DMS153 treated with DMSO at 0.1 percent for 48 hours (cell line): Measurements from ENCODE around the gene ASB8.
"Not testable (repeated sequence)": the region's sequence is repeated elsewhere in the genome, so short reads cannot be mapped to it uniquely, and the experiment has no call there.

Experiments
- DNase-seq: peaks from one replicate; lab custom pipeline; 2025; ENCODE audit not compliant: unreplicated experiment; lab: John Stamatoyannopoulos, UW

Gene ASB8

DNA sequence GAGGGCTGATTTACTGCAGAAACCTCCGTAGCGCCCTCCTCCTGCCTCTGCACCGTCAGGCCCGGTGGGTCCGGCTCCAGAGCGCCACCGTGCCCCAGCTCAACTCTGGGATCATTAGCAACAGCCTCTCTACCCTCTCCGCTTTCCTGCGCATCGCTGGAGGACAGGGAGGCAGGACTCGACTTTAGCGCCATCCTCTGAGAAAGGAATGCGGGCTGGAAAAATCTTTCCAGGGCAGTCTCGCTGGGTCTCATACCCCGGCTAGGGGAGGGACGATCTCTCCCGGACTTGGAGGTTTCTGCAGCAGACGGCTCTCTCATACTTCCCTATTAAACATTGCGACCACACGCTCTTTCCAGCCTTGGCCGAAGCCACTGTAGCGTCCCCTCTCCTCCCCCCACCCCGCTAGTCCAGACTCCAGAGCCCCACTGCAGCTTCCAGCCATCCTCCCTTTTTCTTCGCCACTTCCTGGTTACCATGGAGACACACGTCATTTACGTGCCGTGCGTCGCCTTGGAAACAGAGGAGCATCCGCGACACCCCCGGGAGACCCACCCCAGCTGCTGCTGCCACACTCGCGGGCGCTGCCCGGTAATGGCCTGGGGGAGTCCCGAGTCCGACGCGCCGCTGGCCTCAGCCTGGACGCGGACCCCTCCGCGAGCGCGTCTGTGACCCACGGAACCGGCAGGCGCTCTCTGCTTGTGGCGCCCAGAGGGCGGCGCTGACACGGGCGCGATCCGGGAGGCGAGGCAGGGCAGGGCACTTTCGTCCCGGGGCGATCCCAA, 26.0 kb upstream of the ASB8 start, which contains the start of gene CCDC184:
CCDC184 (plus strand) TSS at position 554 of the 785 bp plus-strand sequence. CDS start 479 bp downstream, outside the sequence.
- DNase-seq, result peak; percentile 58

DNA sequence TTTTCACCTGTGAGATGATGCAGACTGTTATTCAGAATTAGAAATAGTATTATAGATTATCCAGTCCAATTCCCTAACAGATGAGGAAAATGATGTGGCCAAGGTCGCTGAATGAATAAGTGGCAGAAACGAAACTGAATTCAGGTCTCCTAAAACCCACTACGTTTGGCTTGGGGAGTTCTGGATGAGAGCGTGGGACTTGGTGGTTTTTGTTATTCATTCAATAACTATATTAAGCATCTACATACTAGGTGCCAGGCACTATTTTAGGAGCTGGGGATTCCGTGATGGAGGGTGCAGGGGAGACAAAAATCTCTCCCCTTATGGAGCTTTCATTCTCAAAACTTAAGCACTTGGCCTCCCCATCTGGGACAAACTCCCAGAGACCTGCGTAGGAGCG, 25.3 kb upstream of the ASB8 start:
- no peak for DNase-seq

DNA sequence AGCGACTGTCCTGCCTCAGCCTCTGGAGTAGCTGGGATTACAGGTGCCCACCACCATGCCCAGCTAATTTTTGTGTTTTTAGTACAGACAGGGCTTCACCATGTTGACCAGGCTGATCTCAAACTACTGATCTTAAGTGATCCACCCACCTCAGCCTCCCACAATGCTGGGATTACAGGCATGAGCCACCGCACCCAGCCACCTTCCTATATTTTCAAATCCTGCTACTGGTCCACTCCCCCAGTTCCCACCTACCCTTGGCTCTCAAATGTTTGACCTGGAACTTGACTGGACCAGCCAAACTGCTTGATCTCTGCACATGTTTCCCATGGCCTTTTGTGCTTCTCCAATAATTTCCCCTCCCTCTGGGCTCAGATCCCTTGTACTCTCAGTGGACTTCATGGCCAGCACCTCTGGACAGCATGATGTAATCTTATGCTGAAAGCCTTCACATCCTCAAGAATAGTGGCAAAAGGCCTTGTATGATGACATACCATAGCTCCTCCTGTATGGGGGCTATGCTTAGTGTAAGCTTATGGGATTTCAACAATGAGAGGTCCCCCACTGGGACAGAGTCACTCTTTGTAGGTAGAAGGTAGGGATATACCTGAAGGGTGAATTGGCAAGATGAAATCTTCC, 23.7 kb upstream of the ASB8 start:
- no peak for DNase-seq

DNA sequence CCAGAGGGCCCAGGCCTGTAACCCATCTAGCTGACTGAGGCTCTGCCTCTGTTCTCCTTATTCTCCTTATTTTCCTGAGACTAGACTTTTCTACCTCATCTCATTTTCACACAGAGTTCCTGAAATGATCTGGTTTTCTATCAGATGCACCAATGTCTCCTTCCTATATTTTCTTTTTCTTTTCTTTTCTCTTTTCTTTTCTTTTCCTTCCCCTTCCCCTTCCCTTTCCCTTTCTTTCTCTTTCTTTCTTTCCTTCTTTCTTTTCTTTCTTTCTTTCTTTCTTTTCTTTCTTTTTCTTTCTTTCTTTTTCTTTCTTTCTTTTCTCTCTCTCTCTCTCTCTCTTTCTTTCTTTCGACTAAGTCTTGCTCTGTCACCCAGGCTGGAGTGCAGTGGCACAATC, 23.1 kb upstream of the ASB8 start:
- no peak for DNase-seq

DNA sequence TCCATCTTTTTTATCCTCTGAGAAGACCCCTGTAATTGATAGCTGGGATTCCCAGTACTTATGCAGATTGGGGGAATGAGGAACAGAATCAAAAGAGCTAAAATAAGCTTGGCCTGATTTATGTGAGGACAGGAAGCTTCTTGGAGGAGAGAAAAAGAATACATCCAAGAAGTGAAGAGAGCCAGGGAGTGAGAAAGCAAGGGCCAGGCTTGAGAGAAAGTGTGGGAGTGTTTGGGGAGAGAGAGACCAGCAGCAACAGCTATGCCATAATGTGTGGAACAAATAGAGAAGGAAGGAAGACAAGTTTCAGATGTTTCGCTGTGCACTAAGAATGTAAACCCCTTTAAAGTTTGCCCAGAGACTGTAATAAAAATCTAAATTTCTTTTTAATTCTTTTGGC, 22.2 kb upstream of the ASB8 start:
- DNase-seq, result no peak

DNA sequence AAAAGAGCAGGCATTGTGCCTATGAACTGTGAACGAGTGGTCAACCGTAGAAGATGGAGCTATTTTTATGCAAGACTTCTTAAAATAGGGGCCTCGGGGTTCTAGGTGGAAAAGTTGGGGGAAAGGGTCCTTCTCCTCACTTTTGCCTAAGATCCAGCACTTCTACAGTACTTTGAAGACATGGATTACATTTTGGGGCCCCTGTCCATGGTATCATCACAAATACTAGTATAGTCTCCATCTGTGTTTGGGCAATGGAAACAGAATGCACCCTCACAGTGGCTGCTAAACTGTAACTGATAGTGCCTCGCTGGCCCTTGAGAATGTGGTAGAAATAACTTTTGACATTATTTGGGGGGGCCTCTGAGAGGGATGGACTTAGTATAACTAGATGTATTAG, 20.7 kb upstream of the ASB8 start:
- DNase-seq, result no peak

DNA sequence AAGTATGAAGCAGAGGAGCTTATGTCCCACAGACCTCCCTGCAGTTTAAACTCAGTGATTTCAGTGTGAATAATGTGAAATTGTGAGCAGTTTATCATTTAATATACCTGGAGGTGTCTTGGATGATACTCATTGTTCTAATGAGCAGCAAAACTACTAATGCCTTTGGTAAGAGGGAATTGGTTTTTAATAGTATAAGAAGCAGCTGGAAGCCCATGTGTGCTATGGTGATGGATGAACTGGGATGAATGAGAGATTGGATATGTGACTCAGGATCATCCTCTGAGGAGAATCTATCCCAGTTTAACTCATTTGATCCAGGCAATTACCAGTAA, 19.1 kb upstream of the ASB8 start:
- DNase-seq, result no peak

DNA sequence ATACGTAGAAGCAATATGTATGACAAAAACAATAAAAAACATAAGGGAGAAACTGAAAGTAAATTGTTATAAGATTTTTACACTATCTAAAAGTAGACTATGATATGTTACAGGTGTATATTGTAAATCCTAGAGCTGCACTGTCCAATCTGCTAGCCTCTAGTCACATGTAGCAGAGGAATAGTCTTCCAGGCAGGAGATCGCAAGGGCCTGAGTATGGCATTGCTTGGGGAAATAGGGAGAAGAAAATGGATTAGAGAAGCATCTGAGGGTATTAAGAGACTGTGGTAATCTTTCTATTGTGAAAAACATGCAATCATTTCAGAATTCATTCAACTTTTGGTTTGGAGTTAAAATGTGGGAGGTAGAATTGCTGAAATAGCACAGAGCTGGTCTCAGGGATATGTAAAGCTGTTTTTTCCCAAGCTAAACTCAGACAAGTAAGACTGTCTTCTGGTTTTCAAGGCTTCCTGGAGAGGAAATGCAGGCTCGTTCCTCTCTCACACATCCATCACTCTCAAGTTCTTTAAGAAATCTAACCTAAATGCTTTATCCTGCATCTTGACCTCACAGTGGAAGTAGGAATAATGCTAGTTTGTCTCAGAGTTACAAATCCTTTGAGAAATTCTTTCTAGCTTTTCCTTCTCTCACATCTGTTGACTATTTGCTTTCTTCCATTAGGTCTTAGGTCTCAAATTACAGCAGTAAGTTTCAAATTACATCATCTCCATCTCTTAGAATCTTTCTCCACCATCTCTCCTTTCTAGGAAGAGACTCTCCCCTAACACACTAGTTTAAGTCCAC, 18.5 kb upstream of the ASB8 start:
- no peak for DNase-seq

DNA sequence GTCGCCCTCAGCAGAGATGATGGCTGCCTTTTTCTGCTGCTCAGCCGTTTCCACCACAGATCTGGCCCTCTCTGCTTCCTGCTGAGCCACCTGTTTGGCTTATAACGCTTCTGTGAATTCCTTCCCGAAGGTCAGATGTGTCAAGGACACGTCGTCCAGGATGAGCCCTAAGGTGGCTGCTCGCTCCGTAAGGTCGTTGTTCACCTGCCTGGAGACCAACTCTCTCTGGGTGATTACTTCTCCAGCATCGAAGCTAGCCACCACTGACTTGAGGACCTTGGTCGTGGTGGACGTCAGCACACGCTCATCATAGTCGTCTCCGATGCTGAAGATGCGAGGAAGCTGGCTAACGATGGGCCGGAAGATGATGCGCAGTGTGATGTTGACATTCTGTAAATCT, 11.7 kb upstream of the ASB8 start:
- no peak for DNase-seq

DNA sequence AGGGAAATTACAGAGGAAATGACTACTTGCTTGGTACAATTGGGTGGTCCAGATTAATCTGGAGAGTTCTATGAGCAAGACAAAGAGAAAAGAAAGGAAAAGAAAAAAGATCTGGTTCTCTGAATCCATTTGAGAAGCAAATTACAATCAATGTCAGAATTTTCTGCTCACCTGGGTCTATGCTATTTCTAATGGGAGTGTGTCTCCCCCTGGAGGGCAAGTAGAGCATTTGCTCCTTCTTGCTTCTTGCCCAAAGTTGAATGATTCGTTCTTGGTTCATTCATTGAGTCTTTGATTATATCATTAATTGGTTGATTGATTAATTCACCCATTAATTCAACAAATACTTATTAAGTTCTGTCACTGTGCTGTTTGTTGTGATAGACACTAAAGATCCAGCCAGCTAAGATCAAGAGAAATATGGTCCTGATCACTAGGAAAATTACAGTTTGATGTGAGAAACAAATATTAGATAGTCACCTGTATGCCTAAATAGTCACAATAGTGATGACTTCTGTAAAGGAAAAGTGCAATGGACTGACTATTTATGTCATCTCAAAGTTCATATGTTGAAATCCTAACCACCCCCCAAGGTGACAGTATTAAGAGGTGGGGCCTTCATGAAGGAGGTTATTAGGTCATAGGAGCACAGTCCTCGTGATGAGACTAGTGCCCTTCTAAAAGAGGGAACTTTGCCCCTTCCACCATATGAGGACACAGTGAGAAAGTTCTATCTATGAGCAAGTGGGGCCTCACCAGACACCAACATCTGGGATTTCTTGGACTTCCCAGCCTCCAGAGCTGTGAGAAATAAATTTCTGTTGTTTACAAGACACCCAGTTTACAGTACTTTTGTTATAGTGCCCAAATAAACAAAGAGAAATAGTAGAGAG, 8.0 kb upstream of the ASB8 start:
- peak; percentile 48 for DNase-seq

DNA sequence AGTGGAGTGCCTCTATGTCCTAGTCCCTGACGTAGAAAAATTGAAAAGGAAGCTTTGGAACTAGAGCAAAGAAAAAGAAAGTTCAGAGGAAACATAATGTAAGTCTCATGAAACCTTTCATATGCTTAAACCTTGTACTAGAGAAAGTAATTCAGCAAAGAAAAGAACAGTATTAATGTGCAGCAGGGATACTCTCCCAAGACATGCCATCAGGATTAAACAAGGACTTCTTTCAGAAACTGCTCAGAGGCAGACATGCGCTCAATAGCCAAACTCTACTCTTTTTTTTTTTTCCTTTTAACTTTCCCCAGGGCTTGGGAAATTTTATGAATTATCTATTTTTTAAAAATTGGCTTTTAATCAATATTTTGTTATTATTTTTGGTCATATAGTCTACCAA, 7.1 kb upstream of the ASB8 start:
- DNase-seq, result no peak

DNA sequence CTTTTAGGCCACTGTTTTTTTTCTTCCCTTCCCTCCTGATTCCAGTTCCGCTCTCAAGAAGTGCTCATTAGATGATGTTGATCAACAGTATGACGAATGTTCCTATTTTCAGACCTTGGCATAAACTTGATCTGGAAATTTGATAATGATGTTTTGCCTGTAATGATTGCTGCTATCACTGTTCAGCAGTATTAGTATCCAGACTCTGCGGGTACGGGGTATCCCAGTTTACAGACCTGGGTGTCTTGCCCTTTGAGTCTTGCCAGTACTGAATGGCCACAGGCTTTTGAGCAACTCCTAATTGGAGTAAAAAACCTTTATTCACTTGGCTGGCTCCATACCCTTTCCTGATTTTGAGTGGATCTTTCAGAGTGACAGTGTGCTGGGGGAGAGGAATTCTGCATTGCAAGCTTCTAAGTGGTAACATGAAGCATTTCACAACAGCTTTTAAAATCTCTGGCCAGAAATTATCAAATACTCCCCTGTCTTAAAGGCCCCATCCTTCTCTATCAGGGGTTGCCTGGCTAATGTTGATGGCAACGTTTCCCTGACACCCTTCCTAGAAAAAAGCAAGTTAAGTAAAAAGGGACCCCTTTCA, 5.9 kb upstream of the ASB8 start:
- DNase-seq, result no peak

DNA sequence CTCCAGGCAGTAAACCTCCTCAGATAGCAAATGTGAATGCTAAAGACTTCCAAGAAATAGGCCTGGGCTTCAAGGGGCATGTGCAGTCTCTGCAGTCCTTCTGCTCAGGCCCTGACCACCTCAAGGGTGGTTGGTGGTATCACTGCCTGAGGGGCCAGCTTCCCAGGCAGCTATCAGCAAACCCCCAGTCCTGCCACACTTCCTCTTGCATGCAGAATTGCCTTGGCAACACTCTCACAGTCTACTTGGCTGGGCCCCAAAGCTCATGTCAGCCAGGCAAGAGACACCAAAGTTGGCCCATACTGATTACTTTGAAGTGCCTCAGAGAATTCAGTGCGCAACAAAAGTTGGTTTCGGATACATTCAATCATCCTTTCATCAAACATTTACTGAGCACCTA, 3.5 kb upstream of the ASB8 start:
- DNase-seq, result no peak

DNA sequence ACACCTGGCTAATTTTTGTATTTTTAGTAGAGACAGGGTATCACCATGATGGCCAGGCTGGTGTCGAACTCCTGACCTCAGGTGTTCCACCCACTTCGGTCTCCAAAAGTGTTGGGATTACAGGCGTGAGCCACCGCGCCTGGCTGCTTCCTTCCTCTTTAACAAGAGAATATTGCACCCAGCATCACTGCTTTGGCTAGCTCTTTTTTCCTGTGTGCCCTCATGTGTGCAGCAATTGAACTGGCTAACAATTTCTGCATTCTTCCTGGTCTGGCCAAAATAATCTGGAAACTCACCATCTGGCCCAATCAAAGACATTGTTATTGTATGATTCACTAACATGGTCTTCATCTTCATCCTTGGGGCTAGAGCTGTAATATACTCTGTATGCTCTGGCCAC, 2.7 kb upstream of the ASB8 start:
- DNase-seq, result no peak

DNA sequence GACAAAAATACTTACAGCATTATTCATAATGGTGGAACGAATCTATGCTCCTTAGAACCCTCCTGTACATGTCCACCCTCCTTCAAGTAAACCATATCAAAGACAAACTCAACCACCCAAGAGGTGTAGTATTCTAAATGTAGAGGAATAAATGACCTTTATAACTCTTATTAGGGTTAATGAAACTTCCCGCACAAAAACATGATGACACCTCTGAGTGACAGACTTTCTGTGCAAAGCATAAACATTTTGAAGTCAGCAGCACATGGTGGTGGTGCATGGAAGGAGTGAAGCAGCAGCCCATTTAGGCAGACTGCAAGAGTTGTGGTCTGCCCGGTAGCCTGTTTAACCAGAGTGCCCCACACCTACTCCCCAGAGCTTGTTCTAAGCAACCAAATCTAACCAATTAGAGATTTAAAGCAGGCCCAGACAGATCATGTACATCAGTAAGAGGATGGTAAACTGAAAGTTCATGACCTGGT, 615 bp upstream of the ASB8 start:
- no peak for DNase-seq

DNA sequence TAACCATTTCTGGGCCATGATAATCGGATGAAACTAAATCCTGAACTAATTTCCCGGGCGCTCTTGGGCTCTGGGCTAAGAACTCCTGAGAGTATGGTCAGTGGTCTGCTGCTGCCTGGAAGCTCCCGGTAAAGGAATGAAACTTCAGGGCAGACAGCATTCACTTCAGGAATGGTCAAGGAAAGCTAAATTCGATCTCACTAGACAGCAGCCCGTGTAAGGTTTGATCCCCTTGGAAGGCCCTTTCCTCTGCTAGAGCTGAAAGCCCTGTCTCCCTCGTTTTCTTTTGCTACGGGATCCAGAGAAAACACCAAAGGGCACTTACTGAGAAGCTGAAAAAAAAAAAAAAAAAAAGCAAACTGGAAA, 680 bp downstream of the ASB8 start:
- no peak for DNase-seq

DNA sequence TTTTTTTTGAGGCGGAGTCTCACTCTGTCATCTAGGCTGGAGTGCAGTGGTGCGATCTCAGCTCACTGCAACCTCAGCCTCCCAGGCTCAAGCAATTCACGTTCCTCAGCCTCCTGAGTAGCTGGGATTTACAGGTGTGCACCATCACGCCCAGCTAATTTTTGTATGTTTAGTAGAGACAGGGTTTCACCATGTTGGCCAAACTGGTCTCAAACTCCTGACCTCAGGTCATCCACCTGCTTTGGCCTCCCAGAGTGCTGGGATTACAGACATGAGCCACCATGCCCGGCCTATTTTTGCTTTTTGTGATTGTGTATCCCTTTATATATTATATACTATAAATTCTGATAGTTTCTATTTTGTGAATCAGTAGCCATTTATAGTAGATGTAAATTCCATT, 1.5 kb downstream of the ASB8 start:
- DNase-seq, result not testable (repeated sequence)

DNA sequence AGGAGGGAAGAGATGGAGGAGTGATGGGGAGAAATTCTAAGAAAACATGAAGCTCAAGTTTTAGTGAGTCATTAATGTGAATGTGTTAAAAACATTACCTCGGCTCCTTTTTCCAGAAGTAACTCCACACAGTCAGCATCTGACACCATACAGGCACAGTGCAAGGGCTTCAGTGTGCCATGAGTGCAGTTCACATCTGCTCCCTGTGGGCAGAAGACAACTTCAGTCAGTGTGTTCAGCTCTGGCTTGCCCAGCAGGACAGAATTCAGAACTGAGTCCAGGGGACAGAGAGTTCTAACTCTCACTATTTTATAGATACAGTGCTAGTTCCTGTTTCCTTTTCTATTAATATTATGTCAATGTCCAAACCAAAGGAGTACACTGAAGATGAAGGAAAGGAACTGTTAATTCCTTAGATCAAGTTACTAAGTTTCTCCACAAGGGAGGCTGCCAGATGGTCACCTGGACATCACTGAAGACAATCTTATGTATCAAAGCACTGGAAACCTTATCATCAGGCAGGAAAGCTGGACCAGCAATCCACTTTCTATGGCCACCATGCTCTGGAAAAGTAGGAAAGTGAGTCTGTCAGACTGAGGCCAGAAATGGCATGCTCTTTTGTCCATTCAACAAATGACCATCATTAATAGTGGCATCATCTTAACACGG, 6.1 kb downstream of the ASB8 start:
- no peak for DNase-seq

DNA sequence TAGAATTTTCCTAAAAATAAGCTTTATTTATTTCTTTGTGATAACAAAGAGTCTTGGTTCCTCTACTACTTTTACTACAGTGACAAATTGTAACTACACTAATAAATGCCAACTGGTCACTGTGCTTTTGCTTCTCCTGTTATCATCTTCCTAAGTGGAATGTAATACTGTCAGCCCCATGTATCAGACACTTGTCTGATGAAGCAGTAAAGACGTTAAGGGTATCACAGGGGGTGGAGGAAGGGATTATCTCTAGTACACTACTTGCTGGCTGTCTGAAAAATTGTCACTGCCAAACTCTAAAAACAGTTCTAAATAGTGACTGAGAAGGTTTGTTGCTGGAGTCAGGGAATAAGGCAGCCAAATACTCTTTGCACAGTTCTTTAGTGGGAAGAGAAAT, 11.3 kb downstream of the ASB8 start:
- no peak for DNase-seq

DNA sequence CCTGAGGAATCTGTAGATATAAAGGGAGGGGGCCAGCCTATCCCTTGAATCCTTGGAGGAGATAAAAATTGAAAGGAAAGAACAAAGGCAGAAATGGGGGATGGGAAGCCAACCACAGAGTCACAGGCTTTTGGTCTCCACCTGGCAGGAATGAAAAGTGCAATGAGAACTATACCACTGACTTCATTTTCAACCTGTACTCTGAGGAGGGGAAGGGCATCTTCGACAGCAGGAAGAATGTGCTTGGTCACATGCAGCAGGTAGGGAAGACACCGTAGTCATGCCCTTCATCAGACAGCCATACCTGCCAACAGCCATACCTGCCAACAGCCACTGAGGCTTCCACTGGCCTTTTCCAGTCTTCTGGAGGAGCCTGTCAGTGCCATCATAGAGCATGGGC, 13.4 kb downstream of the ASB8 start:
- DNase-seq, result no peak
